SHP77 (cell line): ENCODE results near the gene KLRF2.

ENCODE experiments used
- DNase-seq, 2 experiments: peaks; one replicate each; lab custom pipeline; 2025; lab: John Stamatoyannopoulos, UW

KLRF2 gene

DNA sequence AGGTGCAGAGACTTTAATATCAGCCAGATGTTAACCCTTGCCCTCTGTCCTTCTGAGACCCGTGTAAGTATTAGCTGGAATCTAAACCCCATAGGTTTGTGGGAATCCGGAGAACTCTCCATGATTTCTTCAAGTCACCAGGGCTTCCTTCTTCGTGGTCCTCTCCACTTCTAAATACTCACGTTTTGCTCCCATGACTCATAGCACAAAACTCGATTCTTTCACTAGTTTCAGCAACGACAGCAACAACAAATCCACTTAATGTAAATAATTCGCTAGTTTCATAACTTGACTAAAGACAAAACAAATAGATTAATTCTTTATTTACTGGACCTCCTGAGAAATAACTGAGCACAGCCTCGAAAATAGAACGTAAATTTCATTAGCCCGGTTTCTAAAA lies 55.3 kb downstream of the KLRF2 start:
- DNase-seq: no peak

DNA sequence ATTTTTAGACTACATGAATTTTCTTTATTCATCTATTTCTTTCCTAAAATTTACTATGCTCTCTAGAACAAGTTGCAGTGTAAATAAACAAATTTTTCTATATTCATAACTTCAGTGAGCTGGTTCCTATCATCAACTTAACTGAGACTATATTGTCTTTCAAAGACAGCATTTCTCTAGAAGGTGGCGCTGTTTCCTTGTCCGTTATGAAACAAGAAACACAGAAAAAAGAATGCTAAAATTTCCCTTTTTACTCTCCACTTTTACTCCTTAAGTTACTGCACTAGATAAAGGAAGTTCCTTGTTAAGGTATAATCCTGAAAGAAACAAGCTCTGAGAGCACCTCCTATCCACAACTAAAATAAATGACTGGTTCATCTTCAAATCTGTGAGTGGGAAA lies 59.1 kb downstream of the KLRF2 start:
- no peak for DNase-seq

GRCh38 chr12:9941838-9942237 lies 60.5 kb downstream of the KLRF2 start:
- DNase-seq: no peak

DNA sequence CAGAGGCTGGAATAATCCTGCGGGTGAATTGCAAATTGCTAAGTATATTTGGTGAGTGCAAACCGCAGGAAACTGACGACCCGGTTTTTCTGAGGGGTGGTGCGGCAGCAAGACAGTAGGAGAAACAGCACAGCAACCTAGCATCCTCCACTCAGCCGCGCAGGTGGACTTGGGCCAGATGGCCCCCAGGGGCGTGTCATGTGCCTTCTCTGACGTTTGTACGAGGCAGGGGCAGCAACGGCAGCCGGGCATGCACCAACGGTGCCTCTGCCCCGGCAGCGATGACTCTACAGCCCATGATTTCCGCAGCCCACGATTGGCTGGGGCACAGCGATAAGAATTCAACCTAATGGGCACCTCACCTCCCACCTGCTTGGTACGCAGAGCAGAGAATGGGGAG lies 62.0 kb downstream of the KLRF2 start:
- DNase-seq: peak; percentile 14 to 48

DNA sequence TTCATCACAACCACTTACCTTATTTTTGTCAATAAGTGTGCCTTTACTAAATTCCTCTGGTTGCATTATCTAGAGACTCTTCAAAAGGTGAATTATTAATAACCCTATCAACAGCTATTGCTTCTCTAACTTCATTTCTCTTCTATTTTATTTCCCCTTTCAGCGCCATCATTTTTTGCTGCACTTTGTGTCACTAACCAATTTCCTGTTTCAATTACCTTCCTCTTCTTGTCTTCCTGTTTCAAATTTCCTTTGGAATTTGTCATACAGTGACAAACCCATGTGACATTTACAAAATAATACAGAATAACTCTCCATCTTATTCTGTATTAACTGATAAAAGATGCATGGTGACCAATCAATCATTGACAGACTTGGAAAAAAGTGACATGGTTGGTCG lies 63.1 kb downstream of the KLRF2 start:
- DNase-seq: no peak
